A549 (cell line): Measurements from ENCODE around the gene APMAP. TPM values are rescaled to one million over a fixed set of nuclear protein-coding genes. Genes with fewer than 3 reads are reported as not detected.
A peak's percentile ranks its signal among the peaks of the same experiment; 100 is the strongest.

Experiments
- ATAC-seq, 2 experiments: fragments of 200-7000 bp in 1 of 2; fragments of >200 bp in 1 of 2; cut with Nextera tagmentation in 1 of 2; cut with Tn5 transposase in 1 of 2; 3 replicates each; pipeline versions ENCODE4 v1.8.0 to v1.9.1; 2018 to 2020; ENCODE audit warnings: mild to moderate bottlenecking in 1 of 2, moderate library complexity in 1 of 2
- CTCF ChIA-PET: fragments of 300-600 bp; sonication (Branson Sonifier 250); formaldehyde crosslinking; extraction: SDS; loops from one replicate; lab custom pipeline; 2021; ENCODE audit warnings: antibody characterized with exemption, inconsistent platforms; lab: Yijun Ruan, JAX
- POLR2A ChIA-PET: fragments of 350-600 bp; formaldehyde crosslinking; extraction: SDS; loops from one replicate; lab custom pipeline; 2021; ENCODE audit warnings: antibody characterized with exemption, inconsistent platforms; lab: Yijun Ruan, JAX
- DNase-seq, 2 experiments: peaks; one replicate each; pipeline versions ENCODE4 v3.0.0 to v3.0.0-alpha.2; 2011 to 2016; ENCODE audit warnings: low read depth in 1 of 2, low spot score in 1 of 2
- FAIRE-seq: peaks from 2 replicates; lab custom pipeline; 2011; peaks lifted over from hg19 to GRCh38; lab: Jason Lieb, UNC
- H3K27ac ChIP-seq, 2 experiments: fragments of >200 bp; sonication (Bioruptor Twin); formaldehyde crosslinking; 3 replicates each; pipeline ENCODE4 v1.5.1; 2016 to 2017
- H3K4me1 ChIP-seq: fragments of >200 bp; sonication (Bioruptor Twin); formaldehyde crosslinking; 3 replicates; pipeline ENCODE4 v1.6.1; 2016
- H3K4me2 ChIP-seq: fragments of >200 bp; sonication (Bioruptor Twin); formaldehyde crosslinking; 3 replicates; pipeline ENCODE4 v1.6.1; 2016
- H3K4me3 ChIP-seq: fragments of >200 bp; sonication (Bioruptor Twin); formaldehyde crosslinking; 3 replicates; pipeline ENCODE4 v1.5.1; 2016
- H3K9me3 ChIP-seq: fragments of >200 bp; sonication (Bioruptor Twin); formaldehyde crosslinking; 3 replicates; pipeline ENCODE4 v1.6.1; 2016
- ATOH8 ChIP-seq: fragments of 250-450 bp; sonication (Bioruptor Pico); IDR thresholded peaks from 2 replicates; pipeline ENCODE4 v1.5.0; 2020; ENCODE audit warnings: low read depth, mild to moderate bottlenecking, moderate library complexity
- BHLHE40 ChIP-seq: IDR thresholded peaks from 2 replicates; pipeline ENCODE4 v1.6.1; 2012; ENCODE audit warnings: low read depth, low read length, inconsistent platforms
- CBX8 ChIP-seq: fragments of 200-600 bp; sonication (generic); IDR thresholded peaks from 2 replicates; pipeline ENCODE4 v1.6.1; 2016
- CTCF ChIP-seq: fragments of >200 bp; sonication (Bioruptor Twin); formaldehyde crosslinking; IDR thresholded peaks from 3 replicates; pipeline ENCODE4 v1.5.1; 2016
- EHF ChIP-seq: fragments of 250-450 bp; sonication (Bioruptor Pico); IDR thresholded peaks from 2 replicates; pipeline ENCODE4 v1.5.0; 2020; ENCODE audit warnings: mild to moderate bottlenecking
- ELK1 ChIP-seq: fragments of 150-350 bp; IDR thresholded peaks from 2 replicates; pipeline ENCODE4 v1.6.1; 2014; ENCODE audit warnings: low read depth, mild to moderate bottlenecking, low read length
- ESRRA ChIP-seq: fragments of 150-350 bp; IDR thresholded peaks from 2 replicates; pipeline ENCODE4 v1.6.1; 2014; ENCODE audit warnings: mild to moderate bottlenecking, low read length, borderline replicate concordance
- FOSB ChIP-seq: fragments of 250-450 bp; sonication (Bioruptor Pico); IDR thresholded peaks from 2 replicates; pipeline ENCODE4 v1.5.0; 2020; ENCODE audit warnings: mild to moderate bottlenecking, moderate library complexity
- FOSL2 ChIP-seq, 2 experiments: fragments of 450-650 bp in 1 of 2; fragments of >200 bp in 1 of 2; sonication (Bioruptor Twin) in 1 of 2; formaldehyde crosslinking; IDR thresholded peaks; 2 replicates each; pipeline versions ENCODE4 v1.5.0 to v1.6.1; 2016 to 2020; ENCODE audit warnings: mild to moderate bottlenecking in 1 of 2, moderate library complexity in 1 of 2
- HDAC2 ChIP-seq: fragments of 200-600 bp; sonication (generic); IDR thresholded peaks from 2 replicates; pipeline ENCODE4 v1.6.1; 2016
- HEYL ChIP-seq: fragments of 250-450 bp; sonication (Bioruptor Pico); IDR thresholded peaks from 2 replicates; pipeline ENCODE4 v1.8.0; 2021; ENCODE audit warnings: mild to moderate bottlenecking, moderate library complexity
- HOXA7 ChIP-seq: fragments of 250-450 bp; sonication (Bioruptor Pico); IDR thresholded peaks from 2 replicates; pipeline ENCODE4 v1.5.0; 2020; ENCODE audit warnings: mild to moderate bottlenecking, moderate library complexity
- JUNB ChIP-seq: fragments of >200 bp; sonication (Bioruptor Twin); formaldehyde crosslinking; IDR thresholded peaks from 2 replicates; pipeline ENCODE4 v1.6.1; 2016
- MAFK ChIP-seq: fragments of 450-650 bp; IDR thresholded peaks from 2 replicates; pipeline ENCODE4 v1.6.1; 2014; ENCODE audit not compliant: partially characterized antibody
- NFE2L2 ChIP-seq: fragments of 150-350 bp; conservative IDR thresholded peaks from 2 replicates; pipeline ENCODE4 v1.6.1; 2014; ENCODE audit warnings: low read length
- PBX3 ChIP-seq: IDR thresholded peaks from 2 replicates; pipeline ENCODE4 v1.6.1; 2012
- POLR2AphosphoS2 ChIP-seq: conservative IDR thresholded peaks from 2 replicates; pipeline ENCODE4 v1.6.1; 2012; ENCODE audit warnings: low read length, improper control_type of control experiment, inconsistent platforms
- REST ChIP-seq: fragments of 200-600 bp; sonication (generic); IDR thresholded peaks from 2 replicates; pipeline ENCODE4 v1.6.1; 2016; ENCODE audit warnings: antibody characterized with exemption, mild to moderate bottlenecking, moderate library complexity
- RFX5 ChIP-seq: fragments of 450-650 bp; IDR thresholded peaks from 2 replicates; pipeline ENCODE4 v1.7.1; 2014; ENCODE audit warnings: antibody characterized with exemption, mild to moderate bottlenecking, moderate library complexity
- RNF2 ChIP-seq: fragments of 200-600 bp; sonication (generic); IDR thresholded peaks from 2 replicates; pipeline ENCODE4 v1.6.1; 2016; ENCODE audit warnings: low read depth, mild to moderate bottlenecking, antibody characterized with exemption, moderate library complexity, borderline replicate concordance
- SMC3 ChIP-seq: fragments of >200 bp; sonication (Bioruptor Twin); formaldehyde crosslinking; IDR thresholded peaks from 3 replicates; pipeline ENCODE4 v1.6.1; 2018; ENCODE audit warnings: inconsistent platforms
- TP53 ChIP-seq: fragments of 250-450 bp; sonication (Bioruptor Pico); IDR thresholded peaks from 2 replicates; pipeline ENCODE4 v1.5.0; 2021; ENCODE audit warnings: mild to moderate bottlenecking, moderate library complexity
- ZSCAN20 ChIP-seq: fragments of 250-450 bp; sonication (Bioruptor Pico); IDR thresholded peaks from 2 replicates; pipeline ENCODE4 v1.8.0; 2022; ENCODE audit warnings: mild to moderate bottlenecking, moderate library complexity
- WGBS: methylation state at CpG from one replicate; pipeline ENCODE4 v1.1.6; 2017; ENCODE audit errors: missing lambda C conversion rate; 5-methylcytosine and 5-hydroxymethylcytosine counted together
- polyA plus RNA-seq, 4 experiments: library from polyadenylated mRNA; depleted of rRNA in 3 of 4; stranded (reverse); fragments of >200 nt; fragmentation: RNase III in 1 of 4; extraction: RNeasy Plus Mini Kit Qiagen cat#74134 plus additional on column Dnase treatment in 1 of 4; gene quantifications; 2 replicates in 3 of 4; 3 replicates in 1 of 4; pipeline ENCODE4 v1.2.3, GENCODE V29; 2011 to 2017

APMAP gene
- polyA plus RNA-seq, 2 of the 4 experiments (the other 2 are of a cell fraction) = 113 to 141 TPM

GRCh38 chr20:25006431-25007167 lies 14.0 kb upstream of the APMAP start (continued):
- TF ChIP-seq ELK1 (no peak), MAFK (no peak), RFX5 (no peak), FOSL2 (IDR thresholded peaks at IDR 0.05) (no peak), FOSL2 (CRISPR knock-in tag; IDR thresholded peaks at IDR 0.05) (no peak), RNF2 (no peak), REST (no peak)
- TF ChIP-seq, all 56 proteins: peak for 0

- no peak for FAIRE-seq
- TF ChIP-seq FOSL2 (IDR thresholded peaks at IDR 0.05) (no peak), FOSL2 (CRISPR knock-in tag; IDR thresholded peaks at IDR 0.05) (no peak), FOSB (CRISPR knock-in tag) (no peak), ATOH8 (CRISPR knock-in tag) (no peak)
- CTCF ChIA-PET = interaction anchor here (1.1 to 14.2 kb wide), 3 partner anchors 9 to 174 kb away, joined by 3 to 113 read pairs (median 5); no protein-coding TSS in a partner anchor
- POLR2A ChIA-PET = interaction anchor here (0.9 kb wide), 1 partner anchor 71 kb away, joined by 3 read pairs; no protein-coding TSS in a partner anchor
- no peak for ATAC-seq
- Histone ChIP-seq H3K9me3 (peaks cover 7% of the 10 kb centered on the region; the same call in 1 of the 3 replicates), H3K4me3 (no peak overlapping the region), H3K27ac (no peak overlapping the region), H3K4me2 (no peak overlapping the region), H3K4me1 (peaks cover 8% of the 10 kb centered on the region; the same call in 2 of the 3 replicates)
- DNase-seq = no peak
- 85% methylated on average over 8 of the region's 8 CpGs for WGBS
Measured at GRCh38 chr20:25005661-25006060, 13.1 kb upstream of the APMAP start.

GRCh38 chr20:25005220-25005619 lies 12.7 kb upstream of the APMAP start:
- H3K27ac ChIP-seq = no peak overlapping the region
- peaks cover 13% of the 10 kb centered on the region; the same call in 2 of the 3 replicates for H3K4me1 ChIP-seq
- FAIRE-seq = no peak
- H3K4me3 ChIP-seq = no peak overlapping the region
- ATAC-seq = 0 out of 6 replicates have a peak, but pooled peaks of 1 of the 2 experiments have one; percentile 19
- no peak overlapping the region for H3K4me2 ChIP-seq
- CTCF ChIA-PET = interaction anchor here (1.5 to 14.2 kb wide), 3 partner anchors 8 to 394 kb away, joined by 3 to 113 read pairs (median 4); no protein-coding TSS in a partner anchor
- DNase-seq = peak in 1 of 2 experiments; percentile 21
- POLR2A ChIA-PET = interaction anchor here (0.6 kb wide), 1 partner anchor 386 kb away, joined by 5 read pairs; no protein-coding TSS in a partner anchor
- H3K9me3 ChIP-seq = peaks cover 7% of the 10 kb centered on the region; the same call in 1 of the 3 replicates
- 62% methylated on average over 2 of the region's 2 CpGs for WGBS
- TF ChIP-seq HEYL (CRISPR knock-in tag) (no peak), SMC3 (no peak), POLR2AphosphoS2 (no peak), ESRRA (no peak), HDAC2 (no peak), EHF (CRISPR knock-in tag) (no peak), CTCF (no peak), NFE2L2 (no peak), ZSCAN20 (CRISPR knock-in tag) (no peak), PBX3 (no peak), JUNB (no peak), TP53 (CRISPR knock-in tag) (no peak), CBX8 (no peak), HOXA7 (no peak), BHLHE40 (no peak)
